ENCODE results near the gene TRERF1. TPM values are rescaled to one million over a fixed set of nuclear protein-coding genes. Genes with fewer than 3 reads are reported as not detected.
A peak's percentile ranks its signal among the peaks of the same experiment; 100 is the strongest.

Gene TRERF1
- total and polyA plus RNA-seq, 2 of the 8 experiments (the other 6 are each of a cell fraction or from before 2014, with no cell fraction given) = 10.8 to 21.5 TPM

DNA sequence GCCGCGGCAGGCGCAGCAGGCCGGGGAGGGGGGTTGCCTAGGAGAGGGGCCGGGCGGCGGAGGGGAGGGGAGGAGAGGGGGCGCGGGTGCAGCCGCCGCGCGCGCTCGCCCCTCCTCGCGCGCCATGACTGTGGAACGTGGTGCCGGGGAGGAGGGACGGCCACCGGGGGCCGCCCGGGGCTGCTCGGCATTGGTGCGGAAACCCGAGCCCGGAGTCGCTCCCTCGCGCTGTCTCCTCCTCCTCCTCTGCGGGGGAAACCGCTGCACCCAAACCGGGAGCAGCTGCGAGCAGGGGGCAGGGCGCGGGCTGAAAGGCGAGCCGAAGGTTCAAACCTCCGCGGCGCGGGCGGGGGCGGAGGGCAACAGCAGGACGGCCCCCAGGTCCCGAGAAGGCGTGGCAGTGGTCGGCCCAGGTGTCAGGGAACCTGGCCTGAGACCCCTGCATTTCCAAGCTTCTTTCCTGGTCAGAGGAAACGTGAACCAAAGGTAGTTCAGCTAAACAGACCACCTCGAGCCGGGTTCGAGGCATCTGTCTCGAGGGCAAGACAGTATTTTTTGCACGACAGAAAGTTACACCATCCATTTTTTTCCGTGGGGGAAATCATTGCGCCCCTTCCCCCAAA, 1.4 kb upstream of the TRERF1 start (continued):
- TF ChIP-seq, protein P1, sequence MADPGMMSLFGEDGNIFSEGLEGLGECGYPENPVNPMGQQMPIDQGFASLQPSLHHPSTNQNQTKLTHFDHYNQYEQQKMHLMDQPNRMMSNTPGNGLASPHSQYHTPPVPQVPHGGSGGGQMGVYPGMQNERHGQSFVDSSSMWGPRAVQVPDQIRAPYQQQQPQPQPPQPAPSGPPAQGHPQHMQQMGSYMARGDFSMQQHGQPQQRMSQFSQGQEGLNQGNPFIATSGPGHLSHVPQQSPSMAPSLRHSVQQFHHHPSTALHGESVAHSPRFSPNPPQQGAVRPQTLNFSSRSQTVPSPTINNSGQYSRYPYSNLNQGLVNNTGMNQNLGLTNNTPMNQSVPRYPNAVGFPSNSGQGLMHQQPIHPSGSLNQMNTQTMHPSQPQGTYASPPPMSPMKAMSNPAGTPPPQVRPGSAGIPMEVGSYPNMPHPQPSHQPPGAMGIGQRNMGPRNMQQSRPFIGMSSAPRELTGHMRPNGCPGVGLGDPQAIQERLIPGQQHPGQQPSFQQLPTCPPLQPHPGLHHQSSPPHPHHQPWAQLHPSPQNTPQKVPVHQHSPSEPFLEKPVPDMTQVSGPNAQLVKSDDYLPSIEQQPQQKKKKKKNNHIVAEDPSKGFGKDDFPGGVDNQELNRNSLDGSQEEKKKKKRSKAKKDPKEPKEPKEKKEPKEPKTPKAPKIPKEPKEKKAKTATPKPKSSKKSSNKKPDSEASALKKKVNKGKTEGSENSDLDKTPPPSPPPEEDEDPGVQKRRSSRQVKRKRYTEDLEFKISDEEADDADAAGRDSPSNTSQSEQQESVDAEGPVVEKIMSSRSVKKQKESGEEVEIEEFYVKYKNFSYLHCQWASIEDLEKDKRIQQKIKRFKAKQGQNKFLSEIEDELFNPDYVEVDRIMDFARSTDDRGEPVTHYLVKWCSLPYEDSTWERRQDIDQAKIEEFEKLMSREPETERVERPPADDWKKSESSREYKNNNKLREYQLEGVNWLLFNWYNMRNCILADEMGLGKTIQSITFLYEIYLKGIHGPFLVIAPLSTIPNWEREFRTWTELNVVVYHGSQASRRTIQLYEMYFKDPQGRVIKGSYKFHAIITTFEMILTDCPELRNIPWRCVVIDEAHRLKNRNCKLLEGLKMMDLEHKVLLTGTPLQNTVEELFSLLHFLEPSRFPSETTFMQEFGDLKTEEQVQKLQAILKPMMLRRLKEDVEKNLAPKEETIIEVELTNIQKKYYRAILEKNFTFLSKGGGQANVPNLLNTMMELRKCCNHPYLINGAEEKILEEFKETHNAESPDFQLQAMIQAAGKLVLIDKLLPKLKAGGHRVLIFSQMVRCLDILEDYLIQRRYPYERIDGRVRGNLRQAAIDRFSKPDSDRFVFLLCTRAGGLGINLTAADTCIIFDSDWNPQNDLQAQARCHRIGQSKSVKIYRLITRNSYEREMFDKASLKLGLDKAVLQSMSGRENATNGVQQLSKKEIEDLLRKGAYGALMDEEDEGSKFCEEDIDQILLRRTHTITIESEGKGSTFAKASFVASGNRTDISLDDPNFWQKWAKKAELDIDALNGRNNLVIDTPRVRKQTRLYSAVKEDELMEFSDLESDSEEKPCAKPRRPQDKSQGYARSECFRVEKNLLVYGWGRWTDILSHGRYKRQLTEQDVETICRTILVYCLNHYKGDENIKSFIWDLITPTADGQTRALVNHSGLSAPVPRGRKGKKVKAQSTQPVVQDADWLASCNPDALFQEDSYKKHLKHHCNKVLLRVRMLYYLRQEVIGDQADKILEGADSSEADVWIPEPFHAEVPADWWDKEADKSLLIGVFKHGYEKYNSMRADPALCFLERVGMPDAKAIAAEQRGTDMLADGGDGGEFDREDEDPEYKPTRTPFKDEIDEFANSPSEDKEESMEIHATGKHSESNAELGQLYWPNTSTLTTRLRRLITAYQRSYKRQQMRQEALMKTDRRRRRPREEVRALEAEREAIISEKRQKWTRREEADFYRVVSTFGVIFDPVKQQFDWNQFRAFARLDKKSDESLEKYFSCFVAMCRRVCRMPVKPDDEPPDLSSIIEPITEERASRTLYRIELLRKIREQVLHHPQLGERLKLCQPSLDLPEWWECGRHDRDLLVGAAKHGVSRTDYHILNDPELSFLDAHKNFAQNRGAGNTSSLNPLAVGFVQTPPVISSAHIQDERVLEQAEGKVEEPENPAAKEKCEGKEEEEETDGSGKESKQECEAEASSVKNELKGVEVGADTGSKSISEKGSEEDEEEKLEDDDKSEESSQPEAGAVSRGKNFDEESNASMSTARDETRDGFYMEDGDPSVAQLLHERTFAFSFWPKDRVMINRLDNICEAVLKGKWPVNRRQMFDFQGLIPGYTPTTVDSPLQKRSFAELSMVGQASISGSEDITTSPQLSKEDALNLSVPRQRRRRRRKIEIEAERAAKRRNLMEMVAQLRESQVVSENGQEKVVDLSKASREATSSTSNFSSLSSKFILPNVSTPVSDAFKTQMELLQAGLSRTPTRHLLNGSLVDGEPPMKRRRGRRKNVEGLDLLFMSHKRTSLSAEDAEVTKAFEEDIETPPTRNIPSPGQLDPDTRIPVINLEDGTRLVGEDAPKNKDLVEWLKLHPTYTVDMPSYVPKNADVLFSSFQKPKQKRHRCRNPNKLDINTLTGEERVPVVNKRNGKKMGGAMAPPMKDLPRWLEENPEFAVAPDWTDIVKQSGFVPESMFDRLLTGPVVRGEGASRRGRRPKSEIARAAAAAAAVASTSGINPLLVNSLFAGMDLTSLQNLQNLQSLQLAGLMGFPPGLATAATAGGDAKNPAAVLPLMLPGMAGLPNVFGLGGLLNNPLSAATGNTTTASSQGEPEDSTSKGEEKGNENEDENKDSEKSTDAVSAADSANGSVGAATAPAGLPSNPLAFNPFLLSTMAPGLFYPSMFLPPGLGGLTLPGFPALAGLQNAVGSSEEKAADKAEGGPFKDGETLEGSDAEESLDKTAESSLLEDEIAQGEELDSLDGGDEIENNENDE (IDR thresholded peaks at IDR 0.05; ENCODE audit: insufficient replicate concordance, low read length) = no peak
- 0 out of 2 replicates have a peak, but pooled peaks have one; percentile 25 for TF ChIP-seq FOSL1 (IDR thresholded peaks at IDR 0.05; ENCODE audit: insufficient read depth, low read depth, low read length)
- peak; percentile 82; the same call in 1 of the 2 replicates for TF ChIP-seq EGR1 (IDR thresholded peaks at IDR 0.05; ENCODE audit: borderline replicate concordance, low read depth, low read length)
- TF ChIP-seq RAD21 (IDR thresholded peaks at IDR 0.05 in 1 of 2, conservative IDR thresholded peaks at IDR 0.05 in 1 of 2; ENCODE audit: low read depth in 2 of 2, low read length in 2 of 2) = 0 out of 4 replicates have a peak, but pooled peaks of 1 of the 2 experiments have one; percentile 15

Data from H1 (cell line).